Measurements from ENCODE around the gene PARD3.

- TF ChIP-seq POLR2A (IDR thresholded peaks at IDR 0.05; ENCODE audit: low read depth) (no peak), POLR2AphosphoS5 (IDR thresholded peaks at IDR 0.05) (no peak), CTCF (IDR thresholded peaks at IDR 0.05) (no peak), EP300 (IDR thresholded peaks at IDR 0.05) (no peak)
Measured at GRCh38 chr10:34184939-34185386, 630.1 kb downstream of the PARD3 start.
